Activated T-helper 1 cell treated with anti-CD3 and anti-CD28 coated beads, Interleukin-12 subunit alpha, Interleukin-12 subunit beta, Interleukin-2, Interleukin-4 antibody, amounts not matched to agents 30 ng/mL and 10 ng/mL and 1 ng/mL, durations not matched to agents 14 hours and 24 hours and 36 hours (primary cell): ENCODE measurements around the gene FKRP. TPM values are rescaled to one million over a fixed set of nuclear protein-coding genes. Genes with fewer than 3 reads are reported as not detected.
A peak's percentile ranks its signal among the peaks of the same experiment; 100 is the strongest.
"Not testable (repeated sequence)": the region's sequence is repeated elsewhere in the genome, so short reads cannot be mapped to it uniquely, and the experiment has no call there.

Experiments
- DNase-seq: peaks from one replicate; pipeline ENCODE4 v3.0.0; 2021; ENCODE audit warnings: low spot score
- H3K27ac Mint-ChIP-seq: one replicate; pipeline ENCODE4 v1.8.0; 2021; ENCODE audit warnings: mild to moderate bottlenecking, mixed read lengths
- H3K27me3 Mint-ChIP-seq: one replicate; pipeline ENCODE4 v1.8.0; 2022; ENCODE audit warnings: mild to moderate bottlenecking, moderate library complexity, mixed read lengths; ENCODE audit not compliant: insufficient read depth
- H3K36me3 Mint-ChIP-seq: one replicate; pipeline ENCODE4 v1.8.0; 2021; ENCODE audit warnings: low read depth, mixed read lengths
- H3K4me1 Mint-ChIP-seq: one replicate; pipeline ENCODE4 v1.8.0; 2021; ENCODE audit warnings: low read depth, mixed read lengths
- H3K4me3 Mint-ChIP-seq: one replicate; pipeline ENCODE4 v1.8.0; 2021; ENCODE audit warnings: mild to moderate bottlenecking, moderate library complexity, mixed read lengths
- H3K9me3 Mint-ChIP-seq: one replicate; pipeline ENCODE4 v1.8.0; 2021; ENCODE audit warnings: mixed read lengths
- intact Hi-C: fragments of 100-400 bp; cut with micrococcal nuclease; formaldehyde crosslinking; loops from one replicate; pipeline ENCODE4 v1.15.1; 2024
- total RNA-seq: library from RNA; stranded (reverse); gene quantifications from 2 replicates; pipeline ENCODE4 v1.2.3, GENCODE V29; 2022

FKRP gene
- total RNA-seq, 1 donor from 2014 or later: 26.6 TPM

- Mint-ChIP-seq H3K4me3 (no peak overlapping the region), H3K27ac (no peak overlapping the region), H3K4me1 (no peaks in the 10 kb centered on the region), H3K36me3 (peaks cover 4% of the 10 kb centered on the region), H3K27me3 (no peaks in the 10 kb centered on the region), H3K9me3 (no peaks in the 10 kb centered on the region)
- no peak for DNase-seq
- intact Hi-C loops: no loop called here
Measured at GRCh38 chr19:46760363-46760762, 14.5 kb downstream of the FKRP start.

DNA sequence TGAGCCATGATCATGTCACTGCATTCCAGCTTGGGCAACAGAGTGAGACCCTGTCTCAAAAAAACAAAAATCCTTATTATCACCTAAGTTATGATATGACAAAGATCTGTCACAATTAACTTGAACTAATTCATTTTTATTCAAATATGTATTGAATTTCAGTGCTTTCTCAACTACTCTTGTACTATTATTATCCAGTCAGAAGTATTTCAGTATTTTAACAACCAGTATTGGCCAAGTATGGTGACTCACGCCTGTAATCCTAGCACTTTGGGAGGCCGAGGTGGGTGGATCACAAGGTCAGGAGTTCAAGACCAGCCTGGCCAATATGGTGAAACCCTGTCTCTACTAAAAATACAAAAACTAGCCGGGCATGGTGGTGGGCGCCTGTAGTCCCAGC lies 15.0 kb downstream of the FKRP start:
- DNase-seq, H3K4me1 Mint-ChIP-seq, H3K27me3 Mint-ChIP-seq, H3K36me3 Mint-ChIP-seq, H3K27ac Mint-ChIP-seq, H3K4me3 Mint-ChIP-seq, intact Hi-C loops, H3K9me3 Mint-ChIP-seq: not testable (repeated sequence)

GRCh38 chr19:46761418-46761831 lies 15.6 kb downstream of the FKRP start:
- Mint-ChIP-seq H3K27ac (no peak overlapping the region), H3K4me1 (peaks cover under 1% of the 10 kb centered on the region), H3K4me3 (no peak overlapping the region), H3K27me3 (no peaks in the 10 kb centered on the region), H3K36me3 (peaks cover 4% of the 10 kb centered on the region), H3K9me3 (no peaks in the 10 kb centered on the region)
- intact Hi-C loops: no loop called here
- DNase-seq: no peak

DNA sequence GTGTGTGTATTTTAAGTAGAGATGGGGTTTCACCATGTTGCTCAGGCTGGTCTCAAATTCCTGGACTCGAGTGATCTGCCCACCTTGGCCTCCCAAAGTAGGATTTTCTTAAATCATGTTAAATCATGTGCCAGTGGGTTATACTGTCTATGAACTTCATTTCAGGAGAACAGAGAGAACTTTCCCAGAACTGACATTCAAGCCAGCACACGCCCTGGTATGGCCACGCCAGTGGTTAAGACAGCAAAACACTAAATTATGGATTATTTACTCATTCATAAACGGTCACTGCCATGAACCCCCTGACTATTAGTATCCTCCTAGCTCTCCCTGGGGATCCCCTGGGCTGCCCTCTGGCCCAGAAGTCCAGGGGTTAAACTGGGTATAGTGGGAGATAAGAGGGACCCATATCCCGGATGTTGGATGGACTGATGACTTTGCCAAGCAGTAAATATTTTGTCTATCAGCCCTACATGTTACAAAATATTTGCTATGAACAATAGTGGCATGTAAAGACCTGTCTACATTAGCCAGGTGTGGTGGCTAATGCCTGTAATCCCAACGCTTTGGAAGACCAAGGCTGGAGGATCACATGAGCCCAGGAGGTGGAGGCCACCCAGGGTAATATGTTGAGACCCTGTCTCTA lies 16.5 kb downstream of the FKRP start:
- Mint-ChIP-seq H3K4me1 (peaks cover 6% of the 10 kb centered on the region), H3K27me3 (no peaks in the 10 kb centered on the region), H3K9me3 (no peaks in the 10 kb centered on the region), H3K36me3 (peaks cover 5% of the 10 kb centered on the region), H3K4me3 (no peak overlapping the region), H3K27ac (no peak overlapping the region)
- no peak for DNase-seq
- intact Hi-C loops: no loop called here

- peaks cover 2% of the 10 kb centered on the region for H3K36me3 Mint-ChIP-seq
- H3K4me1 Mint-ChIP-seq: peaks cover 6% of the 10 kb centered on the region
- H3K27me3 Mint-ChIP-seq: no peaks in the 10 kb centered on the region
- H3K9me3 Mint-ChIP-seq: no peaks in the 10 kb centered on the region
- DNase-seq: no peak
- intact Hi-C loops: no loop called here
- H3K27ac Mint-ChIP-seq: no peak overlapping the region
- no peak overlapping the region for H3K4me3 Mint-ChIP-seq
Measured at GRCh38 chr19:46764817-46765291, 19.0 kb downstream of the FKRP start.

DNA sequence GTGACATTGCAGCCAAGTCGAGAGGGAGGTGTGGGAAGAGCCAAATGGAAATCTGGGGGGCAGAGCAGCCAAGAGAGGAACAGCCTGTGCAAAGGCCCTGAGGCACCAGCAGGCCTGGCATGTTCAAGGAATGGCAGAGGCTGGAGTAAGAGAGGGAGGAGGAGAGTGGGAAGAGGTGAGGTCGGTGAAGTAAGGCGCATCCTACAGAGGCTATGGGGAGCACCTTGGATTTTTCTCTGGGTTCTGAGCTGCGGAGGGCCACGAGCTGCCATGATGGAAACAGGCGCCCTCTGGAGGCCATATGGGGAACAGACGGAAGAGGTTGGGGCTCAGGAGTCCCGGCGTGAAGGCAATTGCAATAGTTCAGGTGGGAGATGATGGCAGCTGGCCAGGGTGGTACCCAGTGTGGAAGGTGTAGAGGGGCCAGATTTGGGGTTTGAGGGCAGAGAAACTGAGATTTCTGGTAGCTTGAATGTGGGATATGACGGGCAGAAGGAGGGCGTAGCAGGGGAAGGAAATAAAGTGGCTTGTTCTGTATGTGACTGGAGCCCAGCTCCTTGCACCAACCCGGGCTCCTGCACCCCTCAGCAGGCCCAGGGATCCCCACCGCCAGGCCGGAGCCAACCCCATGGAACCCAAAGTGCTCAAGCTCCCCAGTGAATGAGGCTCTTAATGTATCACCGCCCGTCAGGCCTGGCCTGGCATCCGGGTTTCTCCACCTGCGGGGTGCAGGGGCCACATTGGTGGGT lies 20.9 kb downstream of the FKRP start:
- H3K36me3 Mint-ChIP-seq: peaks cover 2% of the 10 kb centered on the region
- no peak overlapping the region for H3K27ac Mint-ChIP-seq
- H3K4me1 Mint-ChIP-seq: peaks cover 6% of the 10 kb centered on the region
- H3K4me3 Mint-ChIP-seq: no peak overlapping the region
- H3K27me3 Mint-ChIP-seq: no peaks in the 10 kb centered on the region
- H3K9me3 Mint-ChIP-seq: no peaks in the 10 kb centered on the region
- peak; percentile 46 for DNase-seq
- intact Hi-C loops: no loop called here

- H3K4me3 Mint-ChIP-seq, intact Hi-C loops, H3K9me3 Mint-ChIP-seq, H3K27me3 Mint-ChIP-seq, DNase-seq, H3K27ac Mint-ChIP-seq, H3K4me1 Mint-ChIP-seq, H3K36me3 Mint-ChIP-seq: not testable (repeated sequence)
Measured at GRCh38 chr19:46768746-46769145, 22.9 kb downstream of the FKRP start.

DNA sequence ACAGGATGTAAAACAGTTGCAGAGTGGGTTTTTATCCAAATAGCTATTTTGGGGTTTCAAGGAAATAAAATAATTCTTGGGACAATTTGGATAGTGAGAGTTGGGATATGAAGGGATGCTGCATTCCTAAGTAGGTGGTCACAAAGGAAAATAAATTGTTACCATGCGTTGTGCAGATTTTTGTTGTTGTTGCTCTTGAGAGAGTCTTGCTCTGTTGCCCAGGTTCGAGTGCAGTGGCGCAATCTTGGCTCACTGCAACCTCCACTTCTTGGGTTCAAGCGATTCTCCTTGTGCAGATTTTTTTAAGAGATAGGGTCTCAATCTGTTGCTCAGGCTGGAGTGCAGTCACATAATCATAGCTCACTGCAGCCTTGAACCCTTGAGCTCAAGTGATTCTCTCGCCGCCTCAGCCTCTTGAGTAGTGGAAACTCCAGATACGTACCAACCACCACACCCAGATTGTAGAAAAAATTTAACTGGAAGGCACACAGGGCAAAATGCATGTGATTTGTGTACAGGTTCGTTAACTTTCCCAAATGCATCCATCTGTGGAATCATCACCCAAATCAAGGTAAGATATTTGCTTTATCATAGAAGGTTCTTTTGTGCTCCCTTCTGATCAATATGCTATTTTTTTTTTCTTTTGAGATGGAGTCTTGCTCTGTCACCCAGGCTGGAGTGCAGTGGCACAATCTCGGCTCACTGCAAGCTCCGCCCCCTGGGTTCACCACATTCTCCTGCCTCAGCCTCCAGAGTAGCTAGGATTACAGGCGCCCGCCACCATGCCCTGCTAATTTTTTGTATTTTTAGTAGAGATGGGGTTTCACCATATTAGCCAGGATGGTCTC lies 26.5 kb downstream of the FKRP start:
- peaks cover 25% of the 10 kb centered on the region for H3K36me3 Mint-ChIP-seq
- no peak for DNase-seq
- H3K9me3 Mint-ChIP-seq: no peaks in the 10 kb centered on the region
- no peak overlapping the region for H3K4me3 Mint-ChIP-seq
- no peak overlapping the region for H3K27ac Mint-ChIP-seq
- no peaks in the 10 kb centered on the region for H3K27me3 Mint-ChIP-seq
- intact Hi-C loops: no loop called here
- peaks cover 4% of the 10 kb centered on the region for H3K4me1 Mint-ChIP-seq

GRCh38 chr19:46773018-46773399 lies 27.2 kb downstream of the FKRP start:
- Mint-ChIP-seq H3K4me1 (peaks cover 9% of the 10 kb centered on the region), H3K4me3 (no peak overlapping the region), H3K9me3 (no peaks in the 10 kb centered on the region), H3K36me3 (peaks cover 30% of the 10 kb centered on the region), H3K27ac (no peak overlapping the region), H3K27me3 (no peaks in the 10 kb centered on the region)
- DNase-seq: no peak
- intact Hi-C loops: no loop called here

DNA sequence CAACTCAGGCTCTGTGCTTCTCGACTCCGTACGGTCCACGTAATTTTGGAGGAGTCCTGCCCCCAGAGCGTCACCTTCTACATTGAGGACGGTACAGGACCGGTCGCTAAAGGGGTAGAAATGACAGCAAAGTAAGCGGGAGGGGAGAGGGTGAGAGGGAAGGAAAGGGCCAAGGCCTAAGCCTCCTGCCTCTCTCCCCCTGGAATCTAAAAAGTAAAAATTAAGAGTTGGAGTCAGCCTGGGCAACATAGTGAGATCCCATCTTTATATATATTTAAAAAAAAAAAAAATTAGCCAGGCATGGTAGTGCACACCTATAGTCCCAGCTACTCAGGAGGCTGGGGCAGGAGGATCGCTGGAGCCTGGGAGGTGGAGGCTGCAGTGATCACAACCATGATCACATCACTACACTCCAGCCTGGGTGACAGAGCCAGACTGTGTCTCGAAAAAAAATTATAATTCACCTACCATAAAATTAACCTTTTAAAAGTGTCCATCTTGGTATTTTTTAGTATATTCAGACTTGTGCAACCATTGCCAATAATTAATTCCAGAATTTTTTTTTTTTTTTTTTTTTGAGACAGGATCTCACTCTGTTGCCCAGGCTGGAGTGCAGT lies 29.9 kb downstream of the FKRP start:
- DNase-seq: no peak
- Mint-ChIP-seq H3K27me3 (no peaks in the 10 kb centered on the region), H3K36me3 (peaks cover 45% of the 10 kb centered on the region), H3K4me1 (peaks cover 9% of the 10 kb centered on the region), H3K4me3 (no peak overlapping the region), H3K27ac (no peak overlapping the region), H3K9me3 (no peaks in the 10 kb centered on the region)
- intact Hi-C loops: no loop called here

DNA sequence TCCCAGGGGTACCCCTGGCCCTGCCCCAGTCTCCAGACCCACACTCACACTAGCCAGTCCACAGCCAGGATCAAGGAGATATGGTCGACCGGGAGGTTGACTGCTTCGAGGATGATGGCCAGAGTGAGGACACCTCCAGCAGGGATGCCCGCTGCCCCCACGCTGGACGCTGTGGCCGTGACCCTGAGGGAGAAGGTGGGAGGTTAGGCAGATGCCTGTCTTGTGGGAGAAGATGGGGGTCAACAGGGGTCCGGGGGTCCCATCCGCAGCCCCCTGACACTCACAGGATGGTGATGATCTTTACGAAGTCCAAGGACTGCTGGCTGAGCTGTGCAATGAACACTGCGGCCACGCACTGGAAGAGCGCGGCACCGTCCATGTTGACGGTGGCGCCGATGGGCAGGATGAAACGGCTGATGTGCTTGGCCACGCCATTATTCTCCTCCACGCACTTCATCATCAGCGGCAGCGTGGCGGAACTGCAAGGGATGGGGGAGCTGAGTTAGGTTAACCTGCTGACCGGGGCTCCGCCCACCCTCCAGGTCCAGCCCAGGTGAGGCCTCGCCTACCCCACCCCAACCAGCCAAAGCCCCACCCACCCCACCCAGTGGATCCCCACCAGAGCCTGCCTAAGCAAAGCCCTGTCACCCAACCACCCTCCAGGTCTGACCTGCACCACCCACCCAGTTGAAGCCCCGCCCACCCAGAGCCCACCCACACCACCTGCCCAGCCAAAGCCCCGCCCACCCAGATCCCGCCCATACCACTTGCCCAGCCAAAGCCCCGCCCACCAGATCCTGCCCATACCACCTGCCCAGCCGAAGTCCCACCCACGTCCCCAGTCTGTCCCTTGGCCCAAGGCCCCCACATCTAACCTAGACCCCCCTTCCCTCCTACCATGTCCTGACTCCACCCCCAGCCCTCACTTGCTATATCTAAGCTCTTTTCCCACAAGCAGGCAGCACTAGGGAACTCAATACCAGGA lies 31.4 kb downstream of the FKRP start:
- H3K27me3 Mint-ChIP-seq: no peaks in the 10 kb centered on the region
- DNase-seq: no peak
- H3K4me3 Mint-ChIP-seq: no peak overlapping the region
- peaks cover 53% of the 10 kb centered on the region for H3K36me3 Mint-ChIP-seq
- peaks cover 9% of the 10 kb centered on the region for H3K4me1 Mint-ChIP-seq
- intact Hi-C loops: no loop called here
- no peaks in the 10 kb centered on the region for H3K9me3 Mint-ChIP-seq
- no peak overlapping the region for H3K27ac Mint-ChIP-seq
